CD4-positive, CD25-positive, alpha-beta regulatory T cell (primary cell): ENCODE results near the gene COL6A2. TPM values are rescaled to one million over a fixed set of nuclear protein-coding genes. Genes with fewer than 3 reads are reported as not detected.
"Not testable (repeated sequence)": the region's sequence is repeated elsewhere in the genome, so short reads cannot be mapped to it uniquely, and the experiment has no call there.

Experiments used
- ATAC-seq, 2 donors: fragments of 150-1000 bp; cut with Tn5 transposase; one replicate each; pipeline ENCODE4 v1.10.0; 2021; ENCODE audit warnings: low read depth in 2 of 2, moderate number of reproducible peaks in 2 of 2, moderate library complexity in 1 of 2
- DNase-seq, 3 donors: peaks; one replicate each; pipeline versions ENCODE4 v3.0.0 to v3.0.0-alpha.2; 2012 to 2022; ENCODE audit warnings: mixed read lengths in 1 of 3
- H3K27ac ChIP-seq: one replicate; pipeline ENCODE4 v1.7.0; 2013; ENCODE audit warnings: mild to moderate bottlenecking, low read length; ENCODE audit not compliant: insufficient read depth, poor library complexity, severe bottlenecking
- H3K27me3 ChIP-seq: one replicate; pipeline ENCODE4 v1.7.0; 2013; ENCODE audit warnings: low read length; ENCODE audit not compliant: control insufficient read depth, insufficient read depth
- H3K36me3 ChIP-seq: one replicate; pipeline ENCODE4 v1.7.0; 2013; ENCODE audit warnings: mild to moderate bottlenecking, low read length, moderate library complexity; ENCODE audit not compliant: control insufficient read depth, insufficient read depth
- H3K4me1 ChIP-seq: 2 replicates; pipeline ENCODE4 v1.7.0; 2013; ENCODE audit warnings: mild to moderate bottlenecking, low read length; ENCODE audit not compliant: insufficient read depth, control insufficient read depth, poor library complexity, severe bottlenecking
- H3K4me3 ChIP-seq: one replicate; pipeline ENCODE4 v1.7.0; 2013; ENCODE audit warnings: low read depth, mild to moderate bottlenecking, low read length, moderate library complexity
- H3K9me3 ChIP-seq, 2 experiments: 1 replicate in 1 of 2; 2 replicates in 1 of 2; pipeline ENCODE4 v1.7.0; 2013; ENCODE audit warnings: low read length in 2 of 2, mild to moderate bottlenecking in 1 of 2, moderate library complexity in 1 of 2; ENCODE audit not compliant: control insufficient read depth in 2 of 2
- H3K27ac Mint-ChIP-seq, 3 donors: one replicate each; pipeline ENCODE4 v1.8.0; 2020 to 2022; ENCODE audit warnings: mild to moderate bottlenecking in 3 of 3, mixed read lengths in 3 of 3, moderate library complexity in 2 of 3
- H3K27me3 Mint-ChIP-seq: one replicate; pipeline ENCODE4 v1.8.0; 2022; ENCODE audit warnings: mild to moderate bottlenecking, mixed read lengths
- H3K36me3 Mint-ChIP-seq: one replicate; pipeline ENCODE4 v1.8.0; 2020; ENCODE audit warnings: mixed read lengths
- H3K4me1 Mint-ChIP-seq, 4 donors: one replicate each; pipeline ENCODE4 v1.8.0; 2020 to 2022; ENCODE audit warnings: mixed read lengths in 4 of 4, mild to moderate bottlenecking in 1 of 4
- H3K4me3 Mint-ChIP-seq, 4 donors: one replicate each; pipeline ENCODE4 v1.8.0; 2020 to 2022; ENCODE audit warnings: mild to moderate bottlenecking in 4 of 4, mixed read lengths in 4 of 4, moderate library complexity in 3 of 4
- H3K9me3 Mint-ChIP-seq, 7 donors: one replicate each; pipeline ENCODE4 v1.8.0; 2020 to 2022; ENCODE audit warnings: mixed read lengths in 7 of 7, mild to moderate bottlenecking in 3 of 7, moderate library complexity in 2 of 7
- polyA plus RNA-seq, 4 donors: library from polyadenylated mRNA; unstranded; fragments of 300-500 nt; fragmentation: Illumina TruSeq; gene quantifications; one replicate each; pipeline ENCODE4 v1.2.3, GENCODE V29; 2021
- total RNA-seq: library from RNA; stranded (reverse); gene quantifications from one replicate; pipeline ENCODE4 v1.2.3, GENCODE V29; 2022

COL6A2 gene
- total and polyA plus RNA-seq, 5 donors from 2014 or later: 0.08 to 12.9 (median 1.3) TPM

DNA sequence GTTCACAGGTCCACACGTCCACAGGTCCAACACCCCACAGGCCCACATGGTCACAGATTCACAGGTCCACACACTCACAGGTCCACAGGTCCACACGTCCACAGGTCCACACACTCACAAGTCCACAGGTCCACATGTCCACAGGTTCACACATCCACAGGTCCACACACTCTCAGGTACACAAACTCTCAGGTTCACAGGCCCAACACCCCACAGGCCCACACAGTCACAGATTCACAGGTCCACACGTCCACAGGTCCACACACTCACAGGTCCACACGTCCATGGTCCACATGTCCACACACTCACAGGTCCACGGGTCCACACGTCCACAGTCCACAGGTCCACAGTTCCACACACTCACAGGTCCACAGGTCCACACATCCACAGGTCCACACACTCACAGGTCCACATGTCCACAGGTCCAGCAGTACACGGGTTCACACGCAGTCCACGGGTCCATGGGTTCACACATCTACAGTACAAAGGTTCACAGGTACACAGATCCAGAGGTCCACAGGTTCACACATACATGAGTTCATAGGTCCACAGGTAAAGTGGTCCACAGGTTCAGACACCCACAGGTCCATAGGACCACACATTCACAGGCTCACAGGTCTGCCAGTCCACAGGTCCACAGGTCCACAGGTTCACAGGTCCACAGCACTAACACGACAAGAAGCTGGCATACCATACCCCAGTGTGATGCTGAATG lies 39.3 kb upstream of the COL6A2 start:
- Mint-ChIP-seq H3K9me3 (peaks cover 0 to 8% (median 3%) of the 10 kb centered on the region in 7 donors), H3K4me3 (no peak overlapping the region), H3K27me3 (peaks cover 17% of the 10 kb centered on the region), H3K36me3 (no peaks in the 10 kb centered on the region), H3K27ac (no peak overlapping the region), H3K4me1 (peaks cover 0 to 11% (median 2%) of the 10 kb centered on the region in 4 donors)
- DNase-seq (no peak), ATAC-seq (no peak)
- peaks cover 3% of the 10 kb centered on the region for H3K4me1 ChIP-seq
- H3K4me3 ChIP-seq: no peak overlapping the region
- no peaks in the 10 kb centered on the region for H3K36me3 ChIP-seq
- H3K27me3 ChIP-seq: peaks cover 9% of the 10 kb centered on the region
- no peak overlapping the region for H3K27ac ChIP-seq
- H3K9me3 ChIP-seq: peaks cover 0 to 11% of the 10 kb centered on the region in 2 experiments

DNA sequence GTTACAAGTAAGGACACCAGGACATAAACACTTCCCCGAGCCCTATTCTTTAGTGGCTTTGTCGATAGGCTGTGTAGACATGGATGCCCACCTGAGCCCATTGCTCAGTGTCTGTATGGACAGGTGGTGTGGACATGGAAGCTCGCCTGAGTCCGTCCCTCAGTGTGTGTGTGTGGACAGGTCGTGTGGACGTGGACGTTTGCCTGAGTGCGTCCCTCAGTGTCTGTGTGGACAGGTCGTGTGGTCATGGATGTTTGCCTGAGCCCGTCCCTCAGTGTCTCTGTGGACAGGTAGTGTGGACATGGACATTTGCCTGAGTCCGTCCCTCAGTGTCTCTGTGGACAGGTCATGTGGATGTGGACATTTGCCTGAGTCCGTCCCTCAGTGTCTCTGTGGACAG lies 38.7 kb upstream of the COL6A2 start:
- Histone ChIP-seq H3K4me1 (peaks cover 3% of the 10 kb centered on the region), H3K27me3 (peaks cover 9% of the 10 kb centered on the region), H3K9me3 (peaks cover 0 to 11% of the 10 kb centered on the region in 2 experiments), H3K4me3 (no peak overlapping the region), H3K27ac (no peak overlapping the region), H3K36me3 (no peaks in the 10 kb centered on the region)
- ATAC-seq (no peak), DNase-seq (no peak)
- Mint-ChIP-seq H3K27ac (no peak overlapping the region), H3K27me3 (peaks cover 20% of the 10 kb centered on the region), H3K9me3 (peaks cover 0 to 8% (median 3%) of the 10 kb centered on the region in 7 donors), H3K4me1 (peaks cover 0 to 11% (median 2%) of the 10 kb centered on the region in 4 donors), H3K4me3 (no peak overlapping the region), H3K36me3 (no peaks in the 10 kb centered on the region)

GRCh38 chr21:46059711-46060455 lies 38.0 kb upstream of the COL6A2 start:
- H3K9me3 Mint-ChIP-seq, H3K4me3 Mint-ChIP-seq, H3K27ac ChIP-seq, H3K4me3 ChIP-seq, H3K36me3 ChIP-seq, H3K4me1 ChIP-seq, ATAC-seq, H3K36me3 Mint-ChIP-seq, H3K27ac Mint-ChIP-seq, DNase-seq, H3K27me3 ChIP-seq: not testable (repeated sequence)
- peaks cover 0 to 11% of the 10 kb centered on the region in 2 experiments for H3K9me3 ChIP-seq
- peaks cover 26% of the 10 kb centered on the region for H3K27me3 Mint-ChIP-seq
- peaks cover 0 to 11% (median 2%) of the 10 kb centered on the region in 4 donors for H3K4me1 Mint-ChIP-seq

DNA sequence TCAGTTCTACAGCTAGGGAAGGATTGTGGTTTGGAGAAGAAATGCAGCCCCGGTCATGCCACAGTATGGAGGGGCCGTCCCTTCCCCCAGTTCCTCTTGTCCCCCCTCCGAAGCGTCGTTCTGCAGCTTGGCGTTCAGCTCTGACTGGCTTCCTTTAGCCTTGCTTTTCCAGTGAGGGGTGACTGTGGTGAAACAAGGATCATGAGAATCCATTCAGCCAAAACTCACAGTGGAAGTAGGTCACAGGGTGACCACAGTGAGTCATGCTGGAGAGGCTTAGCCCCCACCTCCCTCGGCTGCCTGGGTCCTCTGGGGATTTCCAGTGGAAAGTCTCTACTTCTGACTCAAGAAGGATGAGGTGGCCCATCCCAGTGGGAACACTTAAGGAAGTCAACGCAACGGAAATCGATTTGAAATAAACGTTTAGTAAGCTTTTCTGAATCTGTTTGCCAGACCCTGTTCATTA lies 37.3 kb upstream of the COL6A2 start:
- H3K27me3 Mint-ChIP-seq: peaks cover 29% of the 10 kb centered on the region
- no peak for DNase-seq
- no peak overlapping the region for H3K4me3 Mint-ChIP-seq
- H3K27ac Mint-ChIP-seq: no peak overlapping the region
- Histone ChIP-seq H3K4me1 (peaks cover 3% of the 10 kb centered on the region), H3K4me3 (no peak overlapping the region), H3K27ac (no peak overlapping the region), H3K9me3 (peaks cover 0 to 11% of the 10 kb centered on the region in 2 experiments), H3K36me3 (no peaks in the 10 kb centered on the region), H3K27me3 (peaks cover 9% of the 10 kb centered on the region)
- peaks cover 0 to 8% (median 3%) of the 10 kb centered on the region in 7 donors for H3K9me3 Mint-ChIP-seq
- no peak for ATAC-seq
- peaks cover 0 to 11% (median 2%) of the 10 kb centered on the region in 4 donors for H3K4me1 Mint-ChIP-seq
- H3K36me3 Mint-ChIP-seq: no peaks in the 10 kb centered on the region

DNA sequence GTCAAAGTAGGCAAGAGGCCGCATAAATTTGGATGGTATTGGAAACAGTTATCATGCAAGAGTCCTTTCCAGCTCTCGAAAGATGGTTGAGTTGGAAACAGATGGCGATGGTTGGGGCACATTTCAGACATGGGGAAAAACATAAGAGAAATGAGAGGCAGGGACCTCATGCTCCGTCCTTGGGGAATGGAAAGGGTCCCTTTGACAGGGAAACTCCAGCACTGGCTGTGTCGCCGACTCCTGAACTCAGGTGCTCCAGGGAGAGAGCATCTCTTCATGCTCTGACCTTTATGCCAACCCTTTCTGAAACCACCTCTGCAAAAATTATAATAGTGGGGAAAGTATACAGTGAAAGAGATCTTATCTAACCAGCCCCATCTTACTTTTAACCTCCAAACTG lies 36.8 kb upstream of the COL6A2 start:
- Histone ChIP-seq H3K27ac (no peak overlapping the region), H3K36me3 (no peaks in the 10 kb centered on the region), H3K4me1 (peaks cover 3% of the 10 kb centered on the region), H3K27me3 (peaks cover 9% of the 10 kb centered on the region), H3K9me3 (peaks cover 0 to 11% of the 10 kb centered on the region in 2 experiments), H3K4me3 (no peak overlapping the region)
- Mint-ChIP-seq H3K36me3 (no peaks in the 10 kb centered on the region), H3K4me1 (peaks cover 0 to 10% (median 2%) of the 10 kb centered on the region in 4 donors), H3K9me3 (peaks cover 0 to 8% (median 3%) of the 10 kb centered on the region in 7 donors), H3K27ac (no peak overlapping the region), H3K4me3 (no peak overlapping the region), H3K27me3 (peaks cover 31% of the 10 kb centered on the region)
- no peak for DNase-seq
- ATAC-seq: no peak

DNA sequence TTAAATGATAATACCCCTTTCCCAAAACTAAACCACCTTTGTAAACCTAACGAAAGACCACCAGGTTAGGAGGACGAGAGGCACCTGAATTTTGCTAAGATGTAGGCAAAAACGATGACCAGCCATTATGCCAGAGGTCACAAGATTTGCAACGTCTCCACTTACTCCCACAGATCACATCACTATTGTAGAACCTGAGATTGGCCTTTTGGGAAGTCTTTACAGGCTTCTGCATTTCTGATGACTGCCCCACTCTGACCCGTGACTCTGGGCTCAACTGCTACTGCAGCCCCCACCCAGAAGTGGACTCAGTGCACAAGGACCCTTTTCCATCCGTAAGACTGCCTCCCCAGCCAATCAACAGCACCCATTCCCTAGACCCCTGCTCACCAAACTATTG lies 36.4 kb upstream of the COL6A2 start:
- Mint-ChIP-seq H3K4me1 (peaks cover 0 to 7% (median 2%) of the 10 kb centered on the region in 4 donors), H3K4me3 (no peak overlapping the region), H3K27me3 (peaks cover 31% of the 10 kb centered on the region), H3K9me3 (peaks cover 0 to 8% (median 3%) of the 10 kb centered on the region in 7 donors), H3K36me3 (no peaks in the 10 kb centered on the region), H3K27ac (no peak overlapping the region)
- Histone ChIP-seq H3K9me3 (peaks cover 0 to 11% of the 10 kb centered on the region in 2 experiments), H3K27ac (no peak overlapping the region), H3K36me3 (no peaks in the 10 kb centered on the region), H3K4me3 (no peak overlapping the region), H3K4me1 (peaks cover 3% of the 10 kb centered on the region), H3K27me3 (peaks cover 9% of the 10 kb centered on the region)
- no peak for DNase-seq
- no peak for ATAC-seq

DNA sequence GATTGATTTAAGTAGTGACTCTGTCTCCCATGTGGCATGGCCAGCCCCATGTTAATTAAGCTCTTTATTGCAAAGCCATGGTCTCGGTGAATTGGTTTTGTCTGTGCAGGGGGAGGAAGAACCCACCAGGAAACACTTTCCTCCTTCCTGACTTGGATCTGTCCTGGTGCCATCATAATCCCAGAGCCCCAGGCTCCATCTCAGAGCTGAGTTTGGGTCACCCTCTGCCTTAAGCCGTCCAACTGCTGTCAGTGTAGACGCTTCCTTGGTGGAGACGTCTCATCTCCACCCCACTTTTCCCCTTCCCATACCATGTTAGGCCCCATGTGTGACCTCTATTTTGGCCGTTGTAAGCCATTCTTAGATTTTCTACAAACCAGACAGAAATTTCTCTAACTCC lies 36.0 kb upstream of the COL6A2 start:
- Histone ChIP-seq H3K4me3 (no peak overlapping the region), H3K27me3 (peaks cover 9% of the 10 kb centered on the region), H3K36me3 (no peaks in the 10 kb centered on the region), H3K27ac (no peak overlapping the region), H3K4me1 (peaks cover 3% of the 10 kb centered on the region), H3K9me3 (peaks cover 0 to 11% of the 10 kb centered on the region in 2 experiments)
- DNase-seq: no peak
- Mint-ChIP-seq H3K4me1 (peaks cover 0 to 7% (median 2%) of the 10 kb centered on the region in 4 donors), H3K27ac (no peak overlapping the region), H3K27me3 (peaks cover 31% of the 10 kb centered on the region), H3K4me3 (no peak overlapping the region), H3K36me3 (no peaks in the 10 kb centered on the region), H3K9me3 (peaks cover 0 to 8% (median 3%) of the 10 kb centered on the region in 7 donors)
- no peak for ATAC-seq
